AG04449 (cell line): ENCODE measurements around the gene LRRC15.
A peak's percentile ranks its signal among the peaks of the same experiment; 100 is the strongest.

Source experiments
- CTCF ChIA-PET: fragments of 350-600 bp; formaldehyde crosslinking; extraction: SDS; loops from one replicate; lab custom pipeline; 2021; ENCODE audit warnings: antibody characterized with exemption; lab: Yijun Ruan, JAX
- POLR2A ChIA-PET: fragments of 400-600, 350-600 bp; formaldehyde crosslinking; extraction: SDS; loops from one replicate; lab custom pipeline; 2020; ENCODE audit warnings: antibody characterized with exemption, inconsistent platforms; lab: Yijun Ruan, JAX
- DNase-seq: peaks from one replicate; pipeline ENCODE4 v3.0.0-alpha.2; 2010; ENCODE audit warnings: low read depth, low spot score
- H3K4me3 ChIP-seq: 2 replicates; pipeline ENCODE4 v1.5.1; 2011; ENCODE audit warnings: low read depth, mild to moderate bottlenecking, control low read depth, low read length
- CTCF ChIP-seq: IDR thresholded peaks from one replicate; pipeline ENCODE4 v1.5.1; 2011; ENCODE audit warnings: mild to moderate bottlenecking, moderate library complexity, low read length, control low read depth, inconsistent platforms; ENCODE audit not compliant: insufficient read depth; ENCODE audit errors: missing control alignments

Gene LRRC15

GRCh38 chr3:194365526-194365925 lies 4.0 kb downstream of the LRRC15 start:
- DNase-seq = no peak
- H3K4me3 ChIP-seq = no peak overlapping the region
- CTCF ChIA-PET = interaction anchor here (0.7 to 17.5 kb wide), 5 partner anchors 15 to 584 kb away, joined by 3 to 274 read pairs (median 11); partner anchors contain the start of gene CPN2
- POLR2A ChIA-PET = interaction anchor here (1.8 kb wide), 1 partner anchor 15 kb away, joined by 8 read pairs; no protein-coding TSS in a partner anchor
- no peak for TF ChIP-seq CTCF

GRCh38 chr3:194364652-194365434 lies 4.7 kb downstream of the LRRC15 start:
- DNase-seq = peak; percentile 69
- peak overlapping the region; percentile 20 for H3K4me3 ChIP-seq
- CTCF ChIA-PET = interaction anchor here (0.7 to 17.5 kb wide), 6 partner anchors 10 to 584 kb away, joined by 3 to 274 read pairs (median 10); partner anchors contain the start of gene CPN2
- TF ChIP-seq CTCF = no peak
- POLR2A ChIA-PET = interaction anchor here (1.8 kb wide), 1 partner anchor 15 kb away, joined by 8 read pairs; no protein-coding TSS in a partner anchor

DNA sequence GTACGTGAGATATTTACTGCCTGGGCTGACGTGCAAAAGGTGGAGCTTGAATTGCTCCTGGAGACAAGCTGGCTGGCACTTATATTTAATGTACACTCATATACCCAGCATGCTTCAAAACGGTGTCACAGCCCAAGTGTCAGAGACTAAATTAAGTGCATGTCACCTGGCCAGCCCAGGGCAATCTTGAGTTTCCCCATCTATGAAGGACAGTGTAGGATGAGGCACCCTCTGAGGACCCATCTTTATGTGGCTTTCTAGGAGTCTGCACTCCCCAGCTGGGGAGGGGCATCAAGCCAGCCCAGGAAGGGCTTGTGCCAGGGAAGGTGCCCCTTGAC lies 5.3 kb downstream of the LRRC15 start:
- ChIA-PET POLR2A (interaction anchor here (1.8 kb wide), 1 partner anchor 14 kb away, joined by 8 read pairs; no protein-coding TSS in a partner anchor), CTCF (interaction anchor here (1.1 to 17.5 kb wide), 5 partner anchors 10 to 40 kb away, joined by 4 to 274 read pairs (median 11); partner anchors contain the start of gene CPN2)
- no peak for TF ChIP-seq CTCF
- H3K4me3 ChIP-seq = no peak overlapping the region
- no peak for DNase-seq

GRCh38 chr3:194360568-194360967 lies 9.0 kb downstream of the LRRC15 start:
- ChIA-PET CTCF (interaction anchor here (1.2 to 17.5 kb wide), 3 partner anchors 18 to 26 kb away, joined by 3 to 274 read pairs (median 4); no protein-coding TSS in a partner anchor), POLR2A (no interaction called here)
- DNase-seq = no peak
- no peak overlapping the region for H3K4me3 ChIP-seq
- no peak for TF ChIP-seq CTCF

- no peak overlapping the region for H3K4me3 ChIP-seq
- TF ChIP-seq CTCF = no peak
- CTCF ChIA-PET = interaction anchor here (0.9 to 17.5 kb wide), 6 partner anchors 9 to 46 kb away, joined by 3 to 274 read pairs (median 4); no protein-coding TSS in a partner anchor
- DNase-seq = no peak
- POLR2A ChIA-PET = no interaction called here
Observed at GRCh38 chr3:194357681-194358080, 11.9 kb downstream of the LRRC15 start.

- no peak overlapping the region for H3K4me3 ChIP-seq
- TF ChIP-seq CTCF = no peak
- ChIA-PET CTCF (interaction anchor here (1.0 to 17.5 kb wide), 3 partner anchors 13 to 49 kb away, joined by 3 to 274 read pairs (median 4); no protein-coding TSS in a partner anchor), POLR2A (interaction anchor here (0.7 kb wide), 1 partner anchor 23 kb away, joined by 3 read pairs; no protein-coding TSS in a partner anchor)
- no peak for DNase-seq
Observed at GRCh38 chr3:194355379-194355778, 14.2 kb downstream of the LRRC15 start.
